Measurements from ENCODE around the gene SGIP1.

DNA sequence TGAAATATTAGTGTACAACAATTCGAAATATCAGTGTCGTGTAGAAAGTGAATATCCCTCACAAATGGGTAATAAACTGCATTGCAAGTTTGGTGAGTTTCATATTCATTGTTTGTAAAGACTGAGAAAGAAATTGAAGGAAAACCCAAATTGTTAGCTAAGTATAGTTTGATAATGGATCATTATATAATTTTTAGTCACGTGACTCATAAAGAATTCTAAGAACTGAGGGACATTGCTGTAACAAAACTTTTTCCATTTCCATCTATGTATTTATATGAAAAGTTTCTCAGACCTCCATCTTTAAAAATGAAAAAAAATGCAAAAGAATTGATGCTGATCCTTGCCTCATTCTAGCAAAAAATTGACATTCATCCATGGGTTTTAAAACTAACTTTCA lies 36.0 kb upstream of the SGIP1 start:
- TF ChIP-seq, protein P1, sequence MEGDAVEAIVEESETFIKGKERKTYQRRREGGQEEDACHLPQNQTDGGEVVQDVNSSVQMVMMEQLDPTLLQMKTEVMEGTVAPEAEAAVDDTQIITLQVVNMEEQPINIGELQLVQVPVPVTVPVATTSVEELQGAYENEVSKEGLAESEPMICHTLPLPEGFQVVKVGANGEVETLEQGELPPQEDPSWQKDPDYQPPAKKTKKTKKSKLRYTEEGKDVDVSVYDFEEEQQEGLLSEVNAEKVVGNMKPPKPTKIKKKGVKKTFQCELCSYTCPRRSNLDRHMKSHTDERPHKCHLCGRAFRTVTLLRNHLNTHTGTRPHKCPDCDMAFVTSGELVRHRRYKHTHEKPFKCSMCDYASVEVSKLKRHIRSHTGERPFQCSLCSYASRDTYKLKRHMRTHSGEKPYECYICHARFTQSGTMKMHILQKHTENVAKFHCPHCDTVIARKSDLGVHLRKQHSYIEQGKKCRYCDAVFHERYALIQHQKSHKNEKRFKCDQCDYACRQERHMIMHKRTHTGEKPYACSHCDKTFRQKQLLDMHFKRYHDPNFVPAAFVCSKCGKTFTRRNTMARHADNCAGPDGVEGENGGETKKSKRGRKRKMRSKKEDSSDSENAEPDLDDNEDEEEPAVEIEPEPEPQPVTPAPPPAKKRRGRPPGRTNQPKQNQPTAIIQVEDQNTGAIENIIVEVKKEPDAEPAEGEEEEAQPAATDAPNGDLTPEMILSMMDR (IDR thresholded peaks at IDR 0.05): no peak
- TF ChIP-seq POLR2A (IDR thresholded peaks at IDR 0.05): no peak
